NCI-H748 treated with DMSO at 0.1 percent for 48 hours (cell line): ENCODE measurements around the gene ASIC4.

Experiments
- DNase-seq: peaks from one replicate; lab custom pipeline; 2025; lab: John Stamatoyannopoulos, UW

The ASIC4 gene

GRCh38 chr2:219514196-219514761, at the start of gene ASIC4:
Gene ASIC4 (plus strand): TSS chr2:219514482. CDS start chr2:219514725, 243 bp downstream.
- no peak for DNase-seq

- no peak for DNase-seq
These were observed 48.4 kb upstream of the ASIC4 start for GRCh38 chr2:219465659-219466561.

GRCh38 chr2:219466816-219467735, 47.2 kb upstream of the ASIC4 start:
- DNase-seq: no peak

- DNase-seq: no peak
These were observed 46.6 kb upstream of the ASIC4 start for GRCh38 chr2:219467736-219468075.

GRCh38 chr2:219468410-219469185, 45.7 kb upstream of the ASIC4 start:
- no peak for DNase-seq

- no peak for DNase-seq
These were observed 45.0 kb upstream of the ASIC4 start for GRCh38 chr2:219469186-219469724.

- no peak for DNase-seq
These were observed 43.9 kb upstream of the ASIC4 start for GRCh38 chr2:219470429-219470828.

GRCh38 chr2:219471476-219472371, 42.6 kb upstream of the ASIC4 start:
- DNase-seq: no peak

- DNase-seq: no peak
These were observed 41.6 kb upstream of the ASIC4 start for GRCh38 chr2:219472629-219473187.

- DNase-seq: no peak
These were observed 40.8 kb upstream of the ASIC4 start for GRCh38 chr2:219473511-219473910.

- DNase-seq: no peak
These were observed 39.8 kb upstream of the ASIC4 start for GRCh38 chr2:219474285-219475060.

GRCh38 chr2:219475278-219475677, 39.0 kb upstream of the ASIC4 start:
- DNase-seq: no peak

- DNase-seq: peak; percentile 8
These were observed 38.3 kb upstream of the ASIC4 start for GRCh38 chr2:219475697-219476651.

GRCh38 chr2:219476652-219477151, 37.6 kb upstream of the ASIC4 start:
- DNase-seq: no peak

GRCh38 chr2:219477179-219477578, 37.1 kb upstream of the ASIC4 start:
- DNase-seq: no peak

GRCh38 chr2:219477815-219478214, 36.5 kb upstream of the ASIC4 start:
- no peak for DNase-seq

- DNase-seq: no peak
These were observed 35.4 kb upstream of the ASIC4 start for GRCh38 chr2:219478916-219479315.

GRCh38 chr2:219480004-219480403, 34.3 kb upstream of the ASIC4 start:
- no peak for DNase-seq
